Uterus (tissue), 4 donors: ENCODE measurements around the gene MRTFB. TPM values are rescaled to one million over a fixed set of nuclear protein-coding genes. Genes with fewer than 3 reads are reported as not detected.
A peak's percentile ranks its signal among the peaks of the same experiment; 100 is the strongest.

ENCODE experiments used
- DNase-seq, 2 donors: peaks; one replicate each; pipeline ENCODE4 v3.0.0-alpha.2; 2019 to 2020
- H3K27ac ChIP-seq, 2 donors: fragments of 200-600 bp; sonication (generic); 1 replicate in 1 of 2; 2 replicates in 1 of 2; pipeline ENCODE4 v1.5.1; 2016 to 2018
- H3K27me3 ChIP-seq, 2 donors: fragments of 200-600 bp; sonication (generic); one replicate each; pipeline ENCODE4 v1.5.1; 2018 to 2019; ENCODE audit warnings: control low read depth in 1 of 2
- H3K36me3 ChIP-seq, 2 donors: fragments of 200-600 bp; sonication (generic); one replicate each; pipeline ENCODE4 v1.5.1; 2019; ENCODE audit warnings: control low read depth in 1 of 2
- H3K4me1 ChIP-seq, 2 donors: fragments of 200-600 bp; sonication (generic); one replicate each; pipeline ENCODE4 v1.5.1; 2018 to 2019; ENCODE audit warnings: control low read depth in 1 of 2
- H3K4me3 ChIP-seq, 2 donors: fragments of 200-600 bp; sonication (generic); 1 replicate in 1 of 2; 2 replicates in 1 of 2; pipeline ENCODE4 v1.5.1; 2018 to 2019; ENCODE audit warnings: mild to moderate bottlenecking in 1 of 2
- H3K9me3 ChIP-seq, 2 donors: fragments of 200-600 bp; sonication (generic); one replicate each; pipeline ENCODE4 v1.5.1; 2019; ENCODE audit warnings: control low read depth in 1 of 2
- POLR2A ChIP-seq, 2 donors: fragments of 450-650 bp; IDR thresholded peaks; one replicate each; pipeline ENCODE4 v1.6.1; 2016; ENCODE audit warnings: antibody characterized with exemption in 2 of 2, mild to moderate bottlenecking in 1 of 2, moderate library complexity in 1 of 2
- intact Hi-C: fragments of 100-400 bp; cut with DNase I; formaldehyde crosslinking; loops from one replicate; pipeline ENCODE4 v1.15.1; 2023; ENCODE audit warnings: low total_unique reads
- total RNA-seq, 4 donors: library from RNA; depleted of rRNA in 3 of 4; stranded (reverse); fragments of >200 nt in 3 of 4; gene quantifications; one replicate each; pipeline versions ENCODE4 v1.1.0 to v1.2.4, GENCODE V29; 2014 to 2023
- TF ChIP-seq, protein P1 (sequence below), 4 experiments: fragments of 200-600 bp in 2 of 4; fragments of 450-650 bp in 2 of 4; sonication (generic) in 2 of 4; IDR thresholded peaks; one replicate each; pipeline ENCODE4 v1.5.1; 2016 to 2019; ENCODE audit warnings: antibody characterized with exemption in 4 of 4, mild to moderate bottlenecking in 2 of 4, moderate library complexity in 1 of 4
- donor health status: DM: yes; HTN: yes; CAD: no.

The MRTFB gene
- total RNA-seq, 4 donors from 2014 or later: 49.8 to 178 (median 75.1) TPM

DNA sequence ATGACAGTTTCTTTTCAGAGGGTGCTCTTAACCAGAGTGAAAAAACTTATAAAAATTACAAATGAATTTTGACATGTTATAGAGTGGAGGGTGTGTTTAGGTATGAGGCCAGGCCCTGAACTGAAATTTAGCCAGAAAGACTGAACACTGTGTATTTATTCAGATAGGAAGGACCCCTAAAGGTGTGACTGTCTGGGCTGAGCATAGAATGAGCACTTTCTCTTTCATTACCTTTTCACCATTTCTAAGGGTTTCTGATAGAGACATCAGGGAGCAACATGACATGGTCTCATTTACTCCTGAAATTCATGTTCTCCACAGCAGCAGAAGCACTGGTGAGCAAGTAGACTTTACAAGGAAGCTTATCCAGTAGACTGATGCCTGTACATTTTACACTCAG is 32.9 kb downstream of the MRTFB start:
- no peaks in the 10 kb centered on the region for H3K27me3 ChIP-seq
- no peaks in the 10 kb centered on the region for H3K4me1 ChIP-seq
- peak overlapping the region in 1 of 2 donors; percentile 32 for H3K27ac ChIP-seq
- intact Hi-C loops: no loop called here
- no peak for DNase-seq
- H3K9me3 ChIP-seq: no peaks in the 10 kb centered on the region
- TF ChIP-seq POLR2A (IDR thresholded peaks at IDR 0.05): no peak
- TF ChIP-seq, protein P1, sequence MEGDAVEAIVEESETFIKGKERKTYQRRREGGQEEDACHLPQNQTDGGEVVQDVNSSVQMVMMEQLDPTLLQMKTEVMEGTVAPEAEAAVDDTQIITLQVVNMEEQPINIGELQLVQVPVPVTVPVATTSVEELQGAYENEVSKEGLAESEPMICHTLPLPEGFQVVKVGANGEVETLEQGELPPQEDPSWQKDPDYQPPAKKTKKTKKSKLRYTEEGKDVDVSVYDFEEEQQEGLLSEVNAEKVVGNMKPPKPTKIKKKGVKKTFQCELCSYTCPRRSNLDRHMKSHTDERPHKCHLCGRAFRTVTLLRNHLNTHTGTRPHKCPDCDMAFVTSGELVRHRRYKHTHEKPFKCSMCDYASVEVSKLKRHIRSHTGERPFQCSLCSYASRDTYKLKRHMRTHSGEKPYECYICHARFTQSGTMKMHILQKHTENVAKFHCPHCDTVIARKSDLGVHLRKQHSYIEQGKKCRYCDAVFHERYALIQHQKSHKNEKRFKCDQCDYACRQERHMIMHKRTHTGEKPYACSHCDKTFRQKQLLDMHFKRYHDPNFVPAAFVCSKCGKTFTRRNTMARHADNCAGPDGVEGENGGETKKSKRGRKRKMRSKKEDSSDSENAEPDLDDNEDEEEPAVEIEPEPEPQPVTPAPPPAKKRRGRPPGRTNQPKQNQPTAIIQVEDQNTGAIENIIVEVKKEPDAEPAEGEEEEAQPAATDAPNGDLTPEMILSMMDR (IDR thresholded peaks at IDR 0.05): no peak
- H3K36me3 ChIP-seq: no peaks in the 10 kb centered on the region
- no peak overlapping the region for H3K4me3 ChIP-seq

DNA sequence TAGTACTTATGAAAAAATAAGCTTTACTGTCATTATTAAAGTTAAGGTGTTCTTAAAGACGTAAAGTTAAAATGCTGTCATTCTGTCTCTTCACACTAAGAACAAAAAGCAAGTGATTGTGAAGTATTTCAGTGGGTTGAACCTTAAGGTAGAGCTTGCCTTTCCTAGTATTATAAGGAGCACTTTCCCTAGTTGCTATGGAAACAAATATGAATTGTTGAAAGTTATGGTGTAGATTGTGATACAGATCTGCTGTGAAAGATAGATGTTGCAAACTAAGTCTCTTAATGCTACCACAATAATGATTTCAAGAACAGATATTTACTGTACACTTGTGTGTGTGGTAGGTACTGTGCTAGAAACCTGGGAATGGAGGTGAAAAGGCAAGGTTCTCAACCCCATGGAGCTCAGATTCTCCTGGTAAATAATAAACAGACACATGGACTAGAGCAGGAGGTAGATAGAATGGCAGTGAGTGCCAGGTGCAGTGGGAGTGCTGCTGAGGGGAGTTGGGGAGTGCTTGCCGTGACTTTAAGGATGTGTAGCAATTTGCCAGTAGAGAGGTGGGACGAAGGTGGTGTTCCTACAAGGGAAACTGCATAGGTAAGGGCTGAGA is 34.7 kb downstream of the MRTFB start:
- no peak for TF ChIP-seq POLR2A (IDR thresholded peaks at IDR 0.05)
- TF ChIP-seq, protein P1 (IDR thresholded peaks at IDR 0.05): no peak
- Histone ChIP-seq H3K36me3 (no peaks in the 10 kb centered on the region), H3K27ac (no peak overlapping the region), H3K4me3 (no peak overlapping the region), H3K4me1 (peaks cover 0 to 8% of the 10 kb centered on the region in 2 donors), H3K9me3 (no peaks in the 10 kb centered on the region), H3K27me3 (no peaks in the 10 kb centered on the region)
- no peak for DNase-seq
- intact Hi-C loops: loop anchor here (2.0 kb wide), 1 partner anchor 71 kb away; no protein-coding TSS in a partner anchor

DNA sequence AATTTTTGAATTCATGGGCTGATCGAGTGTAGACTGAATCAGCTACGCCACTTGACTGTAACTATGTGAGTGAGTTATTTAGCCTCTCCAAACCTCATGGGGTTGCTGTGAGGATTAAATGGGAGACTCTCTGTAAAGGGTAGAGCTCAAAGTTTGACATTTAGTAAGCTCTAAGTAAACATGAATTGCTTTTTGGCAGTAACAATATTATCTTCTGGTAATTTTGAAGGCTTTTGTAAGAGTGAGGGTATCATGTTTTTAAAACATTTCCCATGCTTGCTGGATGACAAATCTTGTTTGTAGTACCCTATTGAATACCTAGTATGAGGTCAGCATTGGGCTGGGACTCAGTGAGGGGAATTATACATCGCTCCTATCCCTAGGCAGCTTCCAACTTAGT is 35.3 kb downstream of the MRTFB start:
- H3K27ac ChIP-seq: no peak overlapping the region
- H3K27me3 ChIP-seq: no peaks in the 10 kb centered on the region
- intact Hi-C loops: loop anchor here (2.0 kb wide), 1 partner anchor 72 kb away; no protein-coding TSS in a partner anchor
- TF ChIP-seq, protein P1 (IDR thresholded peaks at IDR 0.05): no peak
- no peak for TF ChIP-seq POLR2A (IDR thresholded peaks at IDR 0.05)
- no peak overlapping the region for H3K4me3 ChIP-seq
- peaks cover 0 to 8% of the 10 kb centered on the region in 2 donors for H3K4me1 ChIP-seq
- no peaks in the 10 kb centered on the region for H3K36me3 ChIP-seq
- H3K9me3 ChIP-seq: no peaks in the 10 kb centered on the region
- no peak for DNase-seq

DNA sequence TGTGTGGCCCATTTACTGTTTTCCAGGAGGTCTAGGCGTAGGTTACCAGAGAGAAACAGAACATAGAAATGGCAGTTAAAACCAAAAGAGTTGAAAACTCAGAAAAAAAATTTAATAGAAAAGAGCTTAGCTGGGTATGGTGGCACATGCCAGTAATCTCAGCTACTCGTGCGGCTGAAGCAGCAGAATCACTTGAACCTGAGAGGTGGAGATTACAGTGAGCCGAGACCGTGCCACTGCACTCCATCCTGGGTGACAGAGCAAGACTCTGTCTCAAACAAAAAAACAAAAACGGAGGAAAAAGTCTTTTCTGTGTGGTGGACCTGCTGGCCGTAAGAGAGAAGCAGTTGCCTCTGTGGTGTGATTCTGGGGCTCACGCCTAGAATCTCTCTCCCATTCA is 35.8 kb downstream of the MRTFB start:
- H3K9me3 ChIP-seq: no peaks in the 10 kb centered on the region
- H3K4me1 ChIP-seq: peaks cover 0 to 8% of the 10 kb centered on the region in 2 donors
- no peaks in the 10 kb centered on the region for H3K27me3 ChIP-seq
- intact Hi-C loops: loop anchor here (2.0 kb wide), 1 partner anchor 72 kb away; no protein-coding TSS in a partner anchor
- no peak overlapping the region for H3K4me3 ChIP-seq
- DNase-seq: no peak
- TF ChIP-seq, protein P1 (IDR thresholded peaks at IDR 0.05): no peak
- TF ChIP-seq POLR2A (IDR thresholded peaks at IDR 0.05): no peak
- H3K36me3 ChIP-seq: no peaks in the 10 kb centered on the region
- no peak overlapping the region for H3K27ac ChIP-seq

DNA sequence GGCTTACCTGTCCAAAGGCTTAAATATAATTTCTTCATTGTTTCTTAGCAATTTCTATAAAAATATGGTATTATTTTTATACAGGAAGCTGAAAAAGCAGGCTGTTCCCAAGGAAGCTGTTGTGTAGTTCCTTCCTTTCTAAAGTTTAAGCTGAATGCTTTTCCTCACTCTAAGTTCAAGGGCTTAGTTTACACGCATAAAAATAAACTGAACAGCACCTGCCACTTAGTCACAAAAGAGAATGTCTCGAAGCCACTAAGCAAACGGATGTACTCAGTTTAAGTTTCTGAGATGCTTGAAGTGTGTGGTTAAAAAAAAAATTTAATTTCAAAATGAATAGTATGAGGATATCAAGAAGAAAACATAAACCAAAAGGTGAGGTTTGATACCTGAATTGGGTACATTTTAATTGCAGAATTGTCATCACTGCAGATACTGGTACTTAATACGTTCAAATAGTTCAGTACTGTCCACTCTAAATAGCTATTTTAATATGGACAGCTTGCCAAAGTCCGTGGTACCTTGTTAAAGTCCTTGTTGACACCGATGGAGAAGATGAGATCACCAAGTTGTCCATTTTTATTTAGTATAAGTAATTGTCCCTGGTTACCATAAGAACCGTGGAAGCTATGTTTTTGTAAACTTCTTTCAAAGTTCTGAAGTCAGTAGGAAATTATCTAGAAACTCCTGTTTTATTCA is 38.1 kb downstream of the MRTFB start:
- Histone ChIP-seq H3K27me3 (no peaks in the 10 kb centered on the region), H3K36me3 (no peaks in the 10 kb centered on the region), H3K9me3 (no peaks in the 10 kb centered on the region), H3K4me3 (no peak overlapping the region), H3K27ac (peak overlapping the region; percentile 33 to 61), H3K4me1 (peaks cover 0 to 8% of the 10 kb centered on the region in 2 donors)
- intact Hi-C loops: no loop called here
- TF ChIP-seq, protein P1 (IDR thresholded peaks at IDR 0.05): no peak
- no peak for TF ChIP-seq POLR2A (IDR thresholded peaks at IDR 0.05)
- no peak for DNase-seq
